ENCODE results near the gene APOA4. TPM values are rescaled to one million over a fixed set of nuclear protein-coding genes. Genes with fewer than 3 reads are reported as not detected.
A peak's percentile ranks its signal among the peaks of the same experiment; 100 is the strongest.

The APOA4 gene
- total and polyA plus RNA-seq, 2 of the 13 experiments (the other 11 are each of a cell fraction or from before 2014, with no cell fraction given), result 3.8 to 7.2 TPM

DNA sequence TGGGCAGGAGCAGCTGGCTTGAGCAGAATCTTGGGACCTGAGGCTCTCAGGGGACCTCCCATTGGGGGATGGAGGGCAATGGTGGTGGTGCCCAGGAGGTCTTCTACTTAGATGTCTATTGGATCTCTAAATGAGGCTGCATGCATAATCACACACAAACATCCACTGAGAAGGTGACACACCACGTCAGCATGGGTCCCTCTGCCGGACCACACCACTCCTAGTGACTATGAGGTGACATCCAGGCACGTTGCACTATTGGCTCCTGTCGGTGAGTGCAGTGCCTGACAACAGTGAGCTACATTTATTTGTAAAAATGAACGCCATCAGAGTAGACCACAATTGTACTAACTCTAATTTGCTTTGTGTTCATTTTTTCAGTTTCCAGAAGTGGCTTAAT, 2.3 kb upstream of the APOA4 start (continued):
- TF ChIP-seq, protein P1, sequence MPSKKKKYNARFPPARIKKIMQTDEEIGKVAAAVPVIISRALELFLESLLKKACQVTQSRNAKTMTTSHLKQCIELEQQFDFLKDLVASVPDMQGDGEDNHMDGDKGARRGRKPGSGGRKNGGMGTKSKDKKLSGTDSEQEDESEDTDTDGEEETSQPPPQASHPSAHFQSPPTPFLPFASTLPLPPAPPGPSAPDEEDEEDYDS (CRISPR knock-in tag; IDR thresholded peaks at IDR 0.05), result peak; percentile 56
- TF ChIP-seq SAP130 (CRISPR knock-in tag; IDR thresholded peaks at IDR 0.05; ENCODE audit: low read depth) (peak; percentile 53; the same call in 1 of the 2 replicates), NR2C2 (CRISPR knock-in tag; IDR thresholded peaks at IDR 0.05; ENCODE audit: borderline replicate concordance) (no peak)
- TF ChIP-seq, protein P2, sequence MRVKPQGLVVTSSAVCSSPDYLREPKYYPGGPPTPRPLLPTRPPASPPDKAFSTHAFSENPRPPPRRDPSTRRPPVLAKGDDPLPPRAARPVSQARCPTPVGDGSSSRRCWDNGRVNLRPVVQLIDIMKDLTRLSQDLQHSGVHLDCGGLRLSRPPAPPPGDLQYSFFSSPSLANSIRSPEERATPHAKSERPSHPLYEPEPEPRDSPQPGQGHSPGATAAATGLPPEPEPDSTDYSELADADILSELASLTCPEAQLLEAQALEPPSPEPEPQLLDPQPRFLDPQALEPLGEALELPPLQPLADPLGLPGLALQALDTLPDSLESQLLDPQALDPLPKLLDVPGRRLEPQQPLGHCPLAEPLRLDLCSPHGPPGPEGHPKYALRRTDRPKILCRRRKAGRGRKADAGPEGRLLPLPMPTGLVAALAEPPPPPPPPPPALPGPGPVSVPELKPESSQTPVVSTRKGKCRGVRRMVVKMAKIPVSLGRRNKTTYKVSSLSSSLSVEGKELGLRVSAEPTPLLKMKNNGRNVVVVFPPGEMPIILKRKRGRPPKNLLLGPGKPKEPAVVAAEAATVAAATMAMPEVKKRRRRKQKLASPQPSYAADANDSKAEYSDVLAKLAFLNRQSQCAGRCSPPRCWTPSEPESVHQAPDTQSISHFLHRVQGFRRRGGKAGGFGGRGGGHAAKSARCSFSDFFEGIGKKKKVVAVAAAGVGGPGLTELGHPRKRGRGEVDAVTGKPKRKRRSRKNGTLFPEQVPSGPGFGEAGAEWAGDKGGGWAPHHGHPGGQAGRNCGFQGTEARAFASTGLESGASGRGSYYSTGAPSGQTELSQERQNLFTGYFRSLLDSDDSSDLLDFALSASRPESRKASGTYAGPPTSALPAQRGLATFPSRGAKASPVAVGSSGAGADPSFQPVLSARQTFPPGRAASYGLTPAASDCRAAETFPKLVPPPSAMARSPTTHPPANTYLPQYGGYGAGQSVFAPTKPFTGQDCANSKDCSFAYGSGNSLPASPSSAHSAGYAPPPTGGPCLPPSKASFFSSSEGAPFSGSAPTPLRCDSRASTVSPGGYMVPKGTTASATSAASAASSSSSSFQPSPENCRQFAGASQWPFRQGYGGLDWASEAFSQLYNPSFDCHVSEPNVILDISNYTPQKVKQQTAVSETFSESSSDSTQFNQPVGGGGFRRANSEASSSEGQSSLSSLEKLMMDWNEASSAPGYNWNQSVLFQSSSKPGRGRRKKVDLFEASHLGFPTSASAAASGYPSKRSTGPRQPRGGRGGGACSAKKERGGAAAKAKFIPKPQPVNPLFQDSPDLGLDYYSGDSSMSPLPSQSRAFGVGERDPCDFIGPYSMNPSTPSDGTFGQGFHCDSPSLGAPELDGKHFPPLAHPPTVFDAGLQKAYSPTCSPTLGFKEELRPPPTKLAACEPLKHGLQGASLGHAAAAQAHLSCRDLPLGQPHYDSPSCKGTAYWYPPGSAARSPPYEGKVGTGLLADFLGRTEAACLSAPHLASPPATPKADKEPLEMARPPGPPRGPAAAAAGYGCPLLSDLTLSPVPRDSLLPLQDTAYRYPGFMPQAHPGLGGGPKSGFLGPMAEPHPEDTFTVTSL (CRISPR knock-in tag; IDR thresholded peaks at IDR 0.05; ENCODE audit: borderline replicate concordance), result no peak

DNA sequence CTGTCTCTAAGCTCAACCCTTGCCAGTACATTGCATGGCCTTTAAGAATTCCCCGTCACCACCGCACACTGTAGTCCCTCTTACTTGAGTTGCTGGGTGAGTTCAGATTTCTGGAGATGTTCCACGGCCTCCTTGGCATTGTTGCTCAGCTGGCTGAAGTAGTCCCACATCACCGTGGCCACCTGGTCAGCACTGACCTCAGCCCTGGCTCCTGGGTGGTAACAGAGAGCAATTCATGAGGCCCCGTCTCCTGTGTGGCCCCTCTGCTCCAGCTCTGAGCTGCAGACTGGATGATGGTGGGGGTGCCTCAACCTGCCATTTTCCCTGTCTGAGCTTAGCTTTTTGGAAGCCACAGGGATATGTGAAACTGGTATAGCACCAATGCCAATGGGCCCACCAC, 529 bp downstream of the APOA4 start:
- no peaks in the 10 kb centered on the region for H3K27me3 ChIP-seq (ENCODE audit: control insufficient read depth in 1 of 2, insufficient read depth in 2 of 2, low read length in 2 of 2)
- H3K36me3 ChIP-seq (replicated peaks in 1 of 2; ENCODE audit: control insufficient read depth in 1 of 2, insufficient read depth in 2 of 2, low read length in 2 of 2), result no peaks in the 10 kb centered on the region
- intact Hi-C loops (cut with micrococcal nuclease; ENCODE audit: unreplicated experiment), result no loop called here
- no peak overlapping the region for H3K27ac ChIP-seq (ENCODE audit: extremely low read length, insufficient read depth, low read length)
- ChIA-PET POLR2A (interaction anchor here (8.7 to 18.4 kb wide), 4 partner anchors 9 to 29 kb away, joined by 105 to 1365 read pairs (median 570); partner anchors contain the start of genes APOA1, APOA5 and ZPR1), CTCF (ENCODE audit: low intra/inter-chr PET ratio, low total read pairs) (no interaction called here)
- FAIRE-seq (no peak), DNase-seq (ENCODE audit: low spot score) (no peak), ATAC-seq (no peak)
- H3K4me3 ChIP-seq (replicated peaks in 1 of 3; ENCODE audit: insufficient read depth in 1 of 3, low read depth in 2 of 3, low read length in 3 of 3), result no peak overlapping the region
- H3K9ac ChIP-seq (ENCODE audit: insufficient read depth, low read depth, low read length), result no peak overlapping the region
- H3K9me3 ChIP-seq (ENCODE audit: low read length), result no peaks in the 10 kb centered on the region
- H3K4me1 ChIP-seq (ENCODE audit: insufficient read depth, low read length), result peaks cover 61% of the 10 kb centered on the region
- TF ChIP-seq NFRKB (IDR thresholded peaks at IDR 0.05), result no peak
- TF ChIP-seq, protein P3, sequence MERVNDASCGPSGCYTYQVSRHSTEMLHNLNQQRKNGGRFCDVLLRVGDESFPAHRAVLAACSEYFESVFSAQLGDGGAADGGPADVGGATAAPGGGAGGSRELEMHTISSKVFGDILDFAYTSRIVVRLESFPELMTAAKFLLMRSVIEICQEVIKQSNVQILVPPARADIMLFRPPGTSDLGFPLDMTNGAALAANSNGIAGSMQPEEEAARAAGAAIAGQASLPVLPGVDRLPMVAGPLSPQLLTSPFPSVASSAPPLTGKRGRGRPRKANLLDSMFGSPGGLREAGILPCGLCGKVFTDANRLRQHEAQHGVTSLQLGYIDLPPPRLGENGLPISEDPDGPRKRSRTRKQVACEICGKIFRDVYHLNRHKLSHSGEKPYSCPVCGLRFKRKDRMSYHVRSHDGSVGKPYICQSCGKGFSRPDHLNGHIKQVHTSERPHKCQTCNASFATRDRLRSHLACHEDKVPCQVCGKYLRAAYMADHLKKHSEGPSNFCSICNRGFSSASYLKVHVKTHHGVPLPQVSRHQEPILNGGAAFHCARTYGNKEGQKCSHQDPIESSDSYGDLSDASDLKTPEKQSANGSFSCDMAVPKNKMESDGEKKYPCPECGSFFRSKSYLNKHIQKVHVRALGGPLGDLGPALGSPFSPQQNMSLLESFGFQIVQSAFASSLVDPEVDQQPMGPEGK (CRISPR knock-in tag; IDR thresholded peaks at IDR 0.05), result no peak
- no peak for TF ChIP-seq NR2C2 (CRISPR knock-in tag; IDR thresholded peaks at IDR 0.05; ENCODE audit: borderline replicate concordance)
- 0 out of 2 replicates have a peak, but pooled peaks have one; percentile 68 for TF ChIP-seq ZNF598 (CRISPR knock-in tag; IDR thresholded peaks at IDR 0.05; ENCODE audit: borderline replicate concordance)
- TF ChIP-seq ZNF572 (CRISPR knock-in tag; IDR thresholded peaks at IDR 0.05), result no peak
- TF ChIP-seq, protein P4, sequence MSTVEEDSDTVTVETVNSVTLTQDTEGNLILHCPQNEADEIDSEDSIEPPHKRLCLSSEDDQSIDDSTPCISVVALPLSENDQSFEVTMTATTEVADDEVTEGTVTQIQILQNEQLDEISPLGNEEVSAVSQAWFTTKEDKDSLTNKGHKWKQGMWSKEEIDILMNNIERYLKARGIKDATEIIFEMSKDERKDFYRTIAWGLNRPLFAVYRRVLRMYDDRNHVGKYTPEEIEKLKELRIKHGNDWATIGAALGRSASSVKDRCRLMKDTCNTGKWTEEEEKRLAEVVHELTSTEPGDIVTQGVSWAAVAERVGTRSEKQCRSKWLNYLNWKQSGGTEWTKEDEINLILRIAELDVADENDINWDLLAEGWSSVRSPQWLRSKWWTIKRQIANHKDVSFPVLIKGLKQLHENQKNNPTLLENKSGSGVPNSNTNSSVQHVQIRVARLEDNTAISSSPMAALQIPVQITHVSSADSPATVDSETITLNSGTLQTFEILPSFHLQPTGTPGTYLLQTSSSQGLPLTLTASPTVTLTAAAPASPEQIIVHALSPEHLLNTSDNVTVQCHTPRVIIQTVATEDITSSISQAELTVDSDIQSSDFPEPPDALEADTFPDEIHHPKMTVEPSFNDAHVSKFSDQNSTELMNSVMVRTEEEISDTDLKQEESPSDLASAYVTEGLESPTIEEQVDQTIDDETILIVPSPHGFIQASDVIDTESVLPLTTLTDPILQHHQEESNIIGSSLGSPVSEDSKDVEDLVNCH (CRISPR knock-in tag; IDR thresholded peaks at IDR 0.05), result no peak
- no peak for TF ChIP-seq FOXA1 (IDR thresholded peaks at IDR 0.05)
- TF ChIP-seq FOXA1 (CRISPR knock-in tag; IDR thresholded peaks at IDR 0.05), result no peak
- TF ChIP-seq, protein P5, sequence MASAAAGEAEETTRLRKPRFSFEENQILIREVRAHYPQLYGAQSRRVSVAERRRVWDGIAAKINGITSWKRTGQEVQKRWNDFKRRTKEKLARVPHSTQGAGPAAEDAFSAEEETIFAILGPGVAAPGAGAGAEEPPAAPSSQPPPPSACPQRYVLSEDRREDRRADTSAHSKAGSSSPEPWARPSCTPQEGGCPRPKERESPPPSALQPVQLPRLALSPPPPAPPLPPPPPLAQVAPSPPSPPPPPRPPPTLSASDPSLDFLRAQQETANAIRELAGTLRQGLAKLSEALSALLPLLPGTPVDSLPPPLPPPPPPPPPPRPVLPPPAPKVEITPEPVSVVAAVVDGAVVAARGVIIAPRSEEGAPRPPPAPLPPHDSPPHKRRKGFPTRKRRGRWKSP (CRISPR knock-in tag; IDR thresholded peaks at IDR 0.05), result no peak
- whole genome bisulfite sequencing (ENCODE audit: low lambda C conversion rate), result 80% methylated on average over 3 of the region's 5 CpGs
- BruUV-seq (replicated peaks), result no TSS peak
- H2AFZ ChIP-seq (ENCODE audit: low read length), result no peak overlapping the region
- H4K20me1 ChIP-seq (ENCODE audit: insufficient read depth, low read length), result no peaks in the 10 kb centered on the region
- in situ Hi-C loops (cut with HindIII; ENCODE audit: extremely low pct_ligation_motif_present, low pct_unique_long_range_greater_than_20kb), result no loop called here
- no peak overlapping the region for H3K4me2 ChIP-seq (ENCODE audit: low read depth, low read length)
- no peaks in the 10 kb centered on the region for H3K79me2 ChIP-seq (ENCODE audit: insufficient read depth, low read length)

Measured in HepG2 (cell line).